ENCODE results near the gene GPR150.
A peak's percentile ranks its signal among the peaks of the same experiment; 100 is the strongest.

Gene GPR150

GRCh38 chr5:95652849-95653248, 33.0 kb downstream of the GPR150 start:
- DNase-seq (ENCODE audit: low spot score), result no peak

DNA sequence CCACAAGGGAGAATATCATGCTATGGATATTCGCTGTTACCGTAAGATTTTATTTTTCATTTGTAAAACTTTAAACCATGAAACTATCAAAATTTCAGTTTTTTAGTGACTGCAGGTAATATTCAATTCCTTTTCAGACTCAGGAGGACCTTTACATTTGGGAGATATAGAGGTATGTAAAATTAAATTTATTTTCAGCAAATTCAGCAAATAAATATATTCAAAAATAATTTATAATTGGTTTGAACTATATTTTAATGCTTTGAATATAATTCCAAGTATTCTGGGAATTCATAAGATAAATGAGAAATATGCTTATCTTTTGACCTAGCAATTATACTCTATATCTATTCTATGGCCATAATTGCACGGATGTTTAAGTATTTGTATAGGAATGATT, 34.3 kb downstream of the GPR150 start:
- no peak for DNase-seq (ENCODE audit: low spot score)

DNA sequence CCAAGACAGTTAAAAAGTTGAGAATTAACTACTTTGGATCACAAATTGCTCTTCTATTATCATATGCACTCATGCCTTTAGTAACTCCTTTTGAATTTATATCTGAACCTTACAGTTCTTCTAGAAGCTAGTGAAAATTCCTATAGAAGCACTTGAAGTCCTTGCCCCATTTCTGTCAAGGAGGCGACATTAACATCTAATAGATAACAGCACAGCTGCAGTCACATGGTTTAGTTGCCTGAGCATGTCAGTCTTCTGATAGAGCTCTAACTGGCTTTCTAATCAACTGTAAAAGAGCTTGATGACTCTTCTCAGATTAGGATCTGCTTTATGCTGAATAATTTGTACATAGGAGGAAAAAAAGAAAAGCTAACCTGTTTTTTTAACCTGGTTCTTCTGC, 35.7 kb downstream of the GPR150 start:
- DNase-seq (ENCODE audit: low spot score), result peak; percentile 73

DNA sequence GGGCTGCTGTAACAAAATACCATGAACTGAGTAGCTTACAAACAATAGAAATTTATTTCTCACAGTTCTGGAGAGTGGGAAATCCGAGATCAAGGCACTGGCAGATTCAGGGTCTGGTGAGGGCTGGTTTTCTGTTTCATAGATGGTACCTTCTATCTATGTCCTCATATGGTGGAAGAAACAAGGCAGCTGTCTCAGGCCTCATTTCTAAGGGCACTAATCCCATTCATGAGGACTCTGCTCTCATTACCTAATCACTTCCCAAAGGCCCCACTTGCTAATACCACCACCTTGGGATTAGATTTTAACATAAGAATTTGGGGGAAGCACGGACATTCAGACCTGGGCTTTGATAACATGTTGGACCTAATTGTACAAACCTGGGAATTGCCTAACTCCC, 40.2 kb downstream of the GPR150 start:
- no peak for DNase-seq (ENCODE audit: low spot score)

DNA sequence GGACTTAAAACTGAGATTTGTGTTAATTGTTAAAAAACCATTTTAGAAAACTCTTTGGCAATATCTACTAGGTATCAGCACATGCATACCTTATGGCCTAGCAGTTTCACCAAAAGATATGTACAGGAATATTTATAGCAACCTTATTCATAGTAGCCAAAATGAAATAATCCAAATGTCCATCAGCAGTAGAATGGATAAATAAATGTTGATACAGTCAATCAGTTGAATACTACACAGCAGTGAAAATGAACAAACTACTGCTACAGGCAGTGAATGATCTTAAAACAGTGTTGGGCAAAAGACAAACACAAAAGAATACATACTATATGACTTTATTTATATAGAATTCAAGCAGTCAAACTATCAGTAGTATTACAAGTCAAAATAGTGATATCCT, 43.1 kb downstream of the GPR150 start:
- no peak for DNase-seq (ENCODE audit: low spot score)

DNA sequence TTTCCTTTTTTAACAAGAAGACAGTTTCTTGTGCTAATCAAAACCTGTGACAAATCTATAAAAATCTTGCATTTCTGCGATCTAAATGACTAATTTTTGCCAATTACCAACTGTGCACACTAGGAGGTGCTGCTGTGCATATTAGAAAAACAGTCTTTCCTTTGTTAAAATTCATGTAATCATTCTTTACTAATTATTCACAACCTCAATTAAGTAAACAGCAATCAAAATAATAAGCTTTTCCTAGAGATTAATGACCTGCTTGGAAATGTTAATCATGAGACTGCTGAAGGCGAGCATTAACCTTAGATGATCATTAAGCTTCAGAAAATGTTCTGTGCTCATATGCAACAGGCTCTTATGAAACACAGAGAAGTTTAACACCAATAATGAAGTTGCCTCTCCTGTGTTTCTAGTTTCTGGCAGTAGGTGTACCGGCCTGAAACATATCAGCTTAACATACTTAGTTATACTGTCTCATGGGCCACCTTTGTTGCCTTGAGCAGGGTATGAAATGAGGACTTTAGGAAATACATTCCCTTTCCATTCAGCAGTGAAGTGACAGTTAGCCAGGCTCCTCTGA, 44.4 kb downstream of the GPR150 start:
- peak; percentile 76 for DNase-seq (ENCODE audit: low spot score)

GRCh38 chr5:95667061-95667618, 47.3 kb downstream of the GPR150 start:
- no peak for DNase-seq (ENCODE audit: low spot score)

DNA sequence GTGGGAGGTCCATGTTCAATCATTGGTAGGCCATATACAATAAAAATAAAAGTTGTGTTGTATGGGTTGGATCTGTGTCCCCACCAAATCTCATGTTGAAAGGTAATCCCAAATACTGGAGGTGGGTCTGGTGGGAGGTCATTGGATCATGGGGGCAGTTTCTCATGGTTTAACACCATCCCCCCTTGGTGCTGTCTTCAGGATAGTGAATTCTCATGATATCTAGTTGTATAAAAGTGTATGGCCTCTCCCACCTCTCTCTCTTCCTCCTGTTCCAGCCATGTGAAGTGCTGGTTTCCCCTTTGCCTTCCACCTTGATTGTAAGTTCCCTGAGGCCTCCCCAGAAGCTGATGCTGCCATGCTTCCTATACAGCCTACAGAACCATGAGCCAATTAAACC, 47.8 kb downstream of the GPR150 start:
- no peak for DNase-seq (ENCODE audit: low spot score)

DNA sequence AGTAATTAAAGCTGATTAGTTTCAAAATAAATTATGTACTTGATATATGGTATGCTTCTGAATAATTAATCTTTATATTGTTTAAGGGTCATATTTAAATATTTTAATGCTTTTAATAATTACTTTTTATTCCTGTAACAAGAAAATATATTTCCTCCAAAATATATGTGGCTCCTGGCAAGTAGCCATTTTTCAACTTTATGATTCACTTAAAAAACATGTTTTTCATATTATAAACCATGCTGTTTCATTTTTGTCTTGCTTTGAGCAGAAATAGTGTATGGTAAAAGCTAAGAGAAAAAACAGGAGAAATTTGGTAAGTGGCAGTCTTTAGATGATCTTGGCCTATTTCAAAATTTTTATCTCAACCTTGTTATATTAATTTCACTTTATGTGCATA, 48.3 kb downstream of the GPR150 start:
- DNase-seq (ENCODE audit: low spot score), result no peak

DNA sequence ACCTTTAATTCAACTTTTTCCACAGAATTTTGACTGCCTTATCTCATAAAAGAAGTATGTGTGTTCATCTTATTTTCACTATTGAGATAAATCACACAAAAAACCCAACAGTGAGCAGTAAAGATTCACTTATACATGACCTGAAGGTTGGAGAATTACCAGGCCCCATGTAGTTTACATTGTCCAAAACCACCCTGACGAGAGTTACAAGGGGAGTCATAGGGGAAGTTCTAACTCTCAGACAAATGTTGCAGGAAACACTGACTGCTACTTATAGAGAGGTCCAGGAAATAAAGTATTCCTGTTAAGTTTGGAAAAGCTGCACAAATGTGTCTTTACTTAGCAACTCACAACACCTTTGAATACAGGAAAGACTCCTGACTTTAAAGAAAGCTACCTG, 48.8 kb downstream of the GPR150 start:
- no peak for DNase-seq (ENCODE audit: low spot score)

DNA sequence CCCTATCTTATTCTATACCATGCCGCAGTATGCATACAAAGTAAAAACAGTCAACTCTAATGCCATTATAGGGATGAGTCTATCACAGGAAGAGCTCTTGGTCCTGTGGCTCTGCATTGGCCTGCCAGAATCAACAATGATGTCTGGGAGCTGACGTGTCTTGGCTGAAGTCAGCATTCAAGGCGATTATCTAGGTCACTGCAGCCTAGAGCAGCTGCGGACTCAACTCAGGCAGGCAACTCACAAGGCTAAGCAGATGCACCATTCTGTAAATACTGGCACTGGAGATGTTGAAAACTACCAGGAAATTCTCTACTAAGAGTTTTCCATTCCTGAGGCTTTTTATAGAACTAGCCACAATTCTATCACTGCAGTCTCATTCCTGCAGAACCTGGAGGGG, 49.7 kb downstream of the GPR150 start:
- no peak for DNase-seq (ENCODE audit: low spot score)

DNA sequence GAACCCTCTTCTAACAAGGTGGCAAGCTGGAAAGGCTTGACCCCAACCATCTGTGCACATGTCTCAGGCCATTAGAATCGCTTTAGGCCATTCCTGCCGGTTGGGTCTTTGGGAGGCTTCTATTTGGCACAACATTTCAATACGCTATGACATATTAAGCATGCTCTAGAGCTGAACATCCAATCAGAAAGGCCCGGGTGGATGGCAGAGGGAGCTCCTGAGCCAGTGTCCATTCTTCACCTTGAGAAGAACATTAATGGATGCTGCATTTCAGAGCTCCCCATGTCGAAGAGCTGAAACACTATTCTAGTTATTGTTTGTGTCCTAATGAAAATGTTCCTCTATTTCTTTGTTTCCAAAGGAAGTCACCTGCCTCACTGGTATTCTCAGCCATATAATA, 50.1 kb downstream of the GPR150 start:
- no peak for DNase-seq (ENCODE audit: low spot score)

- DNase-seq (ENCODE audit: low spot score), result no peak
These were observed 50.7 kb downstream of the GPR150 start for GRCh38 chr5:95670568-95670967.

All from hematopoietic multipotent progenitor cell treated with erythropoietin and hydrocortisone succinate and interleukin-3 and kit ligand, for 15 days (in vitro differentiated cells).